ENCODE results near the gene TOR1B. TPM values are rescaled to one million over a fixed set of nuclear protein-coding genes. Genes with fewer than 3 reads are reported as not detected.

Gene TOR1B
- total and polyA plus RNA-seq, 2 donors (not counting 1 experiment from before 2014, with no cell fraction given), result 13.3 to 17.4 TPM

DNA sequence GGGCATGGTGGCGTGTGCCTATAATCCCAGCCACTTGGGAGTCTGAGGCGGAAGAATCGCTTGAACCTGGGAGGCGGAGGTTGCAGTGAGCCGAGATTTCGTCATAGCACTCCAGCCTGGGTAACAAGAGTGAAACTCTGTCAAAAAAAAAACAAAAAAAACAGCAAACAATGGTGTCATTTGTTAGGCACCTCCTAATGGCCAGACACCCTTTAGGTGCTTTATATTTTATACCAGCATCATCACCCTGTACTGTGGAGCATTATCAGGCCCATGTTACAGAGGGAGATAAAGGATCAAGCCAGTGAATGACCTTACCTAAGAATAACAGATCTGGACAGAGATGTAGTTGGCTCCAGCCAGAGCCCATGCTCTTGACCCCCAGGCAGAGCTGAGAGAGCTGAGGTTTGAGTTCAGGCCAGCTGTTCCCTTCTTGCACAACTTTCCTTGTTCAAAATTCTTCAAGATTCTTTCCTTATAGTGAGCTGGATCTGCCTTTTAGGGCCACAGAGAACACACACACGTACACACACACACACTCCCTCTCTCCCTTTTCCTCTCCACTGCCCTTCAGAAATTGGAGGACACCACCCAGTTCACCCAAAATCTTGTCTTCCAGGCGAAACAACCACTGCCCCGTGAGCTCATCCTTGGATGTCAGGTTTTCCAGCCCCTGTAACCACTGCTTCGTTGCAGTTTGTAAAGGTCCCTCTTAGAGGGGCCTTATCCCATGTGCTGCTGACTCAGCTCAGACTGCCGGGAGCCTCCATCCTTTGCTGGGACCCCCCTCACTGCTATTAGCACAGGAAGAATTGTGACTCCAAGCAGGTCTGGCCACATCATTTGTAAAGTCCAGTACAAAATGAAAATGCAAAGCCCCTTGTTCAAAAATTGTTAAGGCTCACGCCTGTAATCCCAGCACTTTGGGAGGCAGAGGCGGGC lies 39.7 kb upstream of the TOR1B start:
- intact Hi-C loops (cut with micrococcal nuclease), result no loop called here
- H3K4me1 Mint-ChIP-seq, result peaks cover under 1% of the 10 kb centered on the region
- Histone ChIP-seq H3K36me3 (replicated peaks in 1 of 2; ENCODE audit: control extremely low read depth in 1 of 2, control insufficient read depth in 1 of 2, extremely low read depth in 1 of 2, insufficient read depth in 2 of 2, low read length in 1 of 2) (no peaks in the 10 kb centered on the region), H3K4me2 (replicated peaks; ENCODE audit: low read depth, low read length, poor library complexity, severe bottlenecking) (no peak overlapping the region), H3K9ac (ENCODE audit: low read length) (no peak overlapping the region), H4K20me1 (ENCODE audit: control insufficient read depth, insufficient read depth, low read length, poor library complexity, severe bottlenecking) (no peaks in the 10 kb centered on the region), H3K9me3 (ENCODE audit: control extremely low read depth in 1 of 3, control insufficient read depth in 2 of 3, insufficient read depth in 1 of 3, low read length in 2 of 3) (no peaks in the 10 kb centered on the region), H3K27me3 (replicated peaks in 1 of 4; ENCODE audit: control extremely low read depth in 1 of 4, control insufficient read depth in 3 of 4, insufficient read depth in 4 of 4, low read length in 3 of 4) (no peaks in the 10 kb centered on the region), H3K4me1 (ENCODE audit: control insufficient read depth in 2 of 2, insufficient read depth in 2 of 2, low read length in 2 of 2) (no peaks in the 10 kb centered on the region), H3K27ac (ENCODE audit: low read length in 2 of 2) (no peak overlapping the region), H2AFZ (ENCODE audit: insufficient read depth, low read depth, low read length, poor library complexity, severe bottlenecking) (no peak overlapping the region), H3K79me2 (ENCODE audit: control insufficient read depth, insufficient read depth, low read length) (no peaks in the 10 kb centered on the region), H3K4me3 (ENCODE audit: control extremely low read depth in 1 of 5, extremely low read depth in 1 of 5, insufficient read depth in 1 of 5, low read depth in 2 of 5, low read length in 4 of 5) (no peak overlapping the region)
- WGBS (ENCODE audit: insufficient coverage), result 92% methylated on average over 12 of the region's 13 CpGs
- TF ChIP-seq EZH2 (IDR thresholded peaks at IDR 0.05; ENCODE audit: borderline replicate concordance, insufficient read depth, low read depth, low read length, poor library complexity, severe bottlenecking), result no peak
- TF ChIP-seq, protein P1, sequence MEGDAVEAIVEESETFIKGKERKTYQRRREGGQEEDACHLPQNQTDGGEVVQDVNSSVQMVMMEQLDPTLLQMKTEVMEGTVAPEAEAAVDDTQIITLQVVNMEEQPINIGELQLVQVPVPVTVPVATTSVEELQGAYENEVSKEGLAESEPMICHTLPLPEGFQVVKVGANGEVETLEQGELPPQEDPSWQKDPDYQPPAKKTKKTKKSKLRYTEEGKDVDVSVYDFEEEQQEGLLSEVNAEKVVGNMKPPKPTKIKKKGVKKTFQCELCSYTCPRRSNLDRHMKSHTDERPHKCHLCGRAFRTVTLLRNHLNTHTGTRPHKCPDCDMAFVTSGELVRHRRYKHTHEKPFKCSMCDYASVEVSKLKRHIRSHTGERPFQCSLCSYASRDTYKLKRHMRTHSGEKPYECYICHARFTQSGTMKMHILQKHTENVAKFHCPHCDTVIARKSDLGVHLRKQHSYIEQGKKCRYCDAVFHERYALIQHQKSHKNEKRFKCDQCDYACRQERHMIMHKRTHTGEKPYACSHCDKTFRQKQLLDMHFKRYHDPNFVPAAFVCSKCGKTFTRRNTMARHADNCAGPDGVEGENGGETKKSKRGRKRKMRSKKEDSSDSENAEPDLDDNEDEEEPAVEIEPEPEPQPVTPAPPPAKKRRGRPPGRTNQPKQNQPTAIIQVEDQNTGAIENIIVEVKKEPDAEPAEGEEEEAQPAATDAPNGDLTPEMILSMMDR (IDR thresholded peaks at IDR 0.05), result no peak
- DNase-seq (no peak), ATAC-seq (ENCODE audit: low read depth) (no peak)
- peaks cover 14% of the 10 kb centered on the region for H3K27me3 Mint-ChIP-seq
- ChIA-PET POLR2A (no interaction called here), CTCF (no interaction called here)
- no peak overlapping the region for H3K27ac Mint-ChIP-seq
- no peaks in the 10 kb centered on the region for H3K9me3 Mint-ChIP-seq (ENCODE audit: insufficient read depth)
- no peak overlapping the region for H3K4me3 Mint-ChIP-seq

DNA sequence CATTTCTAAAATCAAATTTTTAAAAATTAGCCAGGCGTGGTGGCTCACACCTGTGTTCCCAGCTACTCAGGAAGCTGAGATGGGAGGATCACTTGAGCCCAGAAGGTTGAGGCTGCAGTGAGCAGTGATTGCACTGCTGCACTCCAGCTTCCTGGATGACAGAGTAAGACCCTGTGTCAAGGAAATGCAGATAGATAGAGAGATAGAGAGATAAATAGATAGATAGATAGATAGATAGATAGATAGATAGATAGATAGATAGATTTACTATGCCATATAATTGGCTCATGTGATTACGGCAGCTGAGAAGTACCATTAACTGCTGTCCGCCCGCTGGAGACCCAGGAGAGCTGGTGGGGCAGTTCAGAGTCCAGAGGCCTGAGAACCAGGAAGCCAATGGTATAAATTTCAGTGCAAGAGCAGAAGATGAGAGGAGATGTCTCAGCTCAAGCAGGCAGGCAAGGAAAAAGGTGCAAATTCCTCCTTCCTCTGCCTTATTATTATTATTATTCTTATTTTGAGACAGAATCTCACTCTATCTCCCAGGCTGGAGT lies 37.1 kb upstream of the TOR1B start:
- Histone ChIP-seq H3K4me3 (ENCODE audit: control extremely low read depth in 1 of 5, extremely low read depth in 1 of 5, insufficient read depth in 1 of 5, low read depth in 2 of 5, low read length in 4 of 5) (no peak overlapping the region), H3K9ac (ENCODE audit: low read length) (no peak overlapping the region), H3K9me3 (ENCODE audit: control extremely low read depth in 1 of 3, control insufficient read depth in 2 of 3, insufficient read depth in 1 of 3, low read length in 2 of 3) (no peaks in the 10 kb centered on the region), H3K36me3 (replicated peaks in 1 of 2; ENCODE audit: control extremely low read depth in 1 of 2, control insufficient read depth in 1 of 2, extremely low read depth in 1 of 2, insufficient read depth in 2 of 2, low read length in 1 of 2) (no peaks in the 10 kb centered on the region), H4K20me1 (ENCODE audit: control insufficient read depth, insufficient read depth, low read length, poor library complexity, severe bottlenecking) (no peaks in the 10 kb centered on the region), H3K79me2 (ENCODE audit: control insufficient read depth, insufficient read depth, low read length) (no peaks in the 10 kb centered on the region), H3K27me3 (replicated peaks in 1 of 4; ENCODE audit: control extremely low read depth in 1 of 4, control insufficient read depth in 3 of 4, insufficient read depth in 4 of 4, low read length in 3 of 4) (no peaks in the 10 kb centered on the region), H3K4me1 (ENCODE audit: control insufficient read depth in 2 of 2, insufficient read depth in 2 of 2, low read length in 2 of 2) (no peaks in the 10 kb centered on the region), H3K27ac (ENCODE audit: low read length in 2 of 2) (no peak overlapping the region), H2AFZ (ENCODE audit: insufficient read depth, low read depth, low read length, poor library complexity, severe bottlenecking) (no peak overlapping the region), H3K4me2 (replicated peaks; ENCODE audit: low read depth, low read length, poor library complexity, severe bottlenecking) (no peak overlapping the region)
- no peak for DNase-seq
- H3K4me3 Mint-ChIP-seq, result no peak overlapping the region
- CTCF ChIA-PET, result no interaction called here
- H3K27ac Mint-ChIP-seq, result no peak overlapping the region
- intact Hi-C loops (cut with micrococcal nuclease), result no loop called here
- no peaks in the 10 kb centered on the region for H3K4me1 Mint-ChIP-seq
- H3K9me3 Mint-ChIP-seq (ENCODE audit: insufficient read depth), result no peaks in the 10 kb centered on the region
- 96% methylated on average over 4 of the region's 4 CpGs for WGBS (ENCODE audit: insufficient coverage)
- peaks cover 10% of the 10 kb centered on the region for H3K27me3 Mint-ChIP-seq
- TF ChIP-seq, protein P1 (IDR thresholded peaks at IDR 0.05), result no peak
- TF ChIP-seq EZH2 (IDR thresholded peaks at IDR 0.05; ENCODE audit: borderline replicate concordance, insufficient read depth, low read depth, low read length, poor library complexity, severe bottlenecking), result no peak
- ATAC-seq (ENCODE audit: low read depth), result no peak
- POLR2A ChIA-PET, result no interaction called here
